ENCODE measurements around the gene PALM3. TPM values are rescaled to one million over a fixed set of nuclear protein-coding genes. Genes with fewer than 3 reads are reported as not detected.

Gene PALM3, protein sequence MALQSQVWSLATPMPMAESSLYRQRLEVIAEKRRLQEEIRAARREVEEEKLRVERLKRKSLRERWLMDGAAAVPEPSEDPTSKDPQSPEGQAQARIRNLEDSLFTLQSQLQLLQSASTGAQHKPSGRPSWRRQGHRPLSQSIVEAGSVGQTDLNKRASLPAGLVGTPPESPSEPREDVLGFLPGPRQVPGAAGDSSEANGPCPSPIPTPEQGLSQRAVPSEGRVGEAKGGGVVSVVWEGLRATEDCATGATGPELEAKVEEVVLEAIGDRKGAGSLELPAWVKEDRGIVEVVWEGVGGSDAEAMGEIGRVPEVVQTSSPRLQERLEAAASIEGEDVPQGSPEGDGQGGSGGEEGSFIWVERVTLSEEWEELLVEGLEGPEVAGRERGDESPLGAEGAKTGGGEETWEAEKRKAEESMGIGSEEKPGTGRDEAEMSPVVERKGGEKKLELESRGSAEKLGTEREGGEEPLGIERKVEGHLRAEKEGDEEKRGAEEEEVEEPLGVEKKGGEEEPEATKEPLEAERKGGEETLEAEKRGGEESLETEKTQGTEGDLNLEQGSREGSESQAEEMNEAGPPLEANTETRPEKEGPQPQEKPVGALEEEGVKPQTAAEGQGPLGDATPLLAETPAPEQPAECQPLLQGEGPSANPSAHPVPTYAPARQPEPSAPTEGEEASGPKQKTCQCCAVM
- total RNA-seq: 0.10 TPM

DNA sequence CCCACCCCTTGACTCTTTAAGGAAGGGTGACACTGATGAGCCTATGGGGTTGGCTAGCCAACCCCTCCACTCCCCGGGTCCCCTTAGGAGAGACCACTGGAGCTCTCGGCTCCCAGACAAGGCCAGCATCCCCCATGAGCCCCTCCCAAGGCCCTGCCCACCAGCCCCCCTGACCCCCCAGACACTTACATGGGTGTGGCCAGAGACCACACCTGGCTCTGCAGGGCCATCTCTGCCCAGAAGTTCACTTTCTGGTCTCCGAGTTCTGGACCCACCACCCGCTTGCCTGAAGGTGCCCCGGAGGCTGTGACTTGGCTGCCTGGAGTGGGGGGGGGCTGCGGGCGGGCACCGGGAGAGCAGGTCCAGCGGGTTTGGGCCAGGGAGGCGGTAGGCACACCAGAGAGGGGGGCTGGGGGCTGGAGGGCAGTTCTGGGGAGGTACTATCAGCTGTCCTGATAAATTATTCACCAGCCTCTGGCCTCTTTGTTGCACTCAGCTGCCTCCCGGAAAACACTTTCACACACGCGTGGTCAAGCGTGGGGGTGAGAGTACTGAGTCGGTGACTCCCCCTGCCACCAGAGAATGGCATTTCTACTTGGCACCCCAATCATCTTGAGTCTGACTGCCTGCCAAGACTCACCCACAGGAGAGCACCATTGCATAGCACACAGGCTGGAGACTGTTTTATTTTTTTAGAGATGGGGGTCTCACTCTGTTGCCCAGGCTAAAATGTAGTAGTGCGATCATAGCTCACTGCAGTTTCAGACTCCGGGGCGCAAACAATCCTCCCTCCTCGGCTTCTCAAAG, at the start of gene PALM3:
Gene PALM3, minus strand, starts transcription at position 326 of the 807 bp plus-strand sequence. Its CDS starts 96 bp downstream, at position 230.
- no peak for DNase-seq

GRCh38 chr19:14111486-14111885, 49.6 kb upstream of the PALM3 start:
- DNase-seq: no peak

DNA sequence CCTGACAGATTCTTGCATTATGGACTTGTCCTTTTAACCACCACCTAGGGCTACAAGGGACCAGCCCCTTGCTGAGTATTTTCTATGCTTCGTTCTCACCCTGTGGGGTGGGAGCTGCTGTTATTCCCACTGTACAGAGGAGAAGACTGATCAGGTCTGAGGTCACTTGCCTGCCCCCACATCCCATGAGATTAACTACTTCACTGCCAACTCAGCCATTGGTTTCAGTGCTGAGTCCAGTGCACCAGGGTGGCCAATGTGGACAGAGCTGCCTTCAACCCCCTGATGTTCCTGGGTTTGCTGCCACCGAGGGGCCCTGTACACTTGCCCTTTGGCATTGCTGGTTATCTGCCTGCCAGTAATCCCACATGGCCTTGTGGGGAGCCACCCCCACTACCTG, 48.8 kb upstream of the PALM3 start:
- DNase-seq: no peak

DNA sequence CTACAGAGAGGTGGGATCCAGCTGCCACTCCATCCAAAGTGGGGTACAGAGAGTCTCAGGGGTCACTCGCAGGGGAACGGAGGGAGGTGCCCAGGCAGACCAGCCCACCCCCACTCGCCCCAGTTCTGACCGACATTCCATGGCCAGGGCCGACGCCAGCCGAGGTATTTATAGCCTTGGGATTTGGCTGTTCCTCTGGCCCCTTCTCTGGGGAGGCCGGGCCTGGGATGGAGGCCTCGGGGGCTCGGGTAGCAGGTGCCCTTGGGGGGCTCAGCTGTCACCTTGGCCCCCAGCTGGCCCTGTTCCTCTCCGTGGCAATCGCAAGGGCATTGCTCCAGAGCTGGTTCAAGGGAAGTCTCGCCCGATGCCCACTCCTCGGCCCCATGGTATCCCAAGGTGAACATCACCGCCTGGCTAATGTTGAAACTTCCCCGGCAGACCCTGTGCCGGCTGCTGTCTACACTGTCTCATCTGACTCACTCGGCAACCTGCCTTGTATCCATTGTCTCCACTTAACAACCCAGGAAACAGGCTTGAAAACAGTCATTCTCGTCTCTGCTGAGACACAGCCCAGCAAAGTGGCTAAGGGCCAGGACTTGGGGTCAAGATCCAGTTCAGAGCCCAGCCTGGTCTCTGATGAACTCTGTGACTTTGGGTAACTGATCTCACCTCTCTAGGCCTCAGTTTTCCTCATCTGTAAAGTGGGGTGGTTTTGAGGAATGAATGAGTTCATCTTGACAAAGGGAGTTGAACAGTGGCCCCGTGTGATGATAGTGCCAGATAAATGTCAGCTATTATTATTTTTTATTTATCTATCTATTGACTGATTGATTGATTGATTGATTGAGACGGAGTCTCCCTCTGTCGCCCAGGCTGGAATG, 45.9 kb upstream of the PALM3 start:
- no peak for DNase-seq

- no peak for DNase-seq
Observed at GRCh38 chr19:14106840-14107239, 45.0 kb upstream of the PALM3 start.

DNA sequence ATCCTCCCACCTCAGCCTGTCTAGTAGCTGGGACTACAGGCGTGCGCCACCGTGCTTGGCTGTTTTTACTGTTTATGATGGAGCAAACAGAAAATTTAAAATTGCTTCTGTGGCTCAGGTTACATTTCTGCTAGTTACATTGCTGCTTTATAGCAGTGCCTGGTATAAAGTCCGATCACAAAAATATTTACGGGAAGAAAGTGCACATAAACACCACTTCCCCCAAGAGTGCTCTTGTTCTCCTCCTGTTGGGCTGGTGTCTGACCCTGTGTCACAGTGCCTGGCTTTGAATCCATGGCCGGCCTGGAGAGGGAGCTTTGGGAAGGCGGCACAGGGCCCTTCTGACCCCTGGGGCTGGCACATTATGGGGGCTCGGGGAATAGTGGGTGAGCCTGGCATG, 43.8 kb upstream of the PALM3 start:
- DNase-seq: no peak

DNA sequence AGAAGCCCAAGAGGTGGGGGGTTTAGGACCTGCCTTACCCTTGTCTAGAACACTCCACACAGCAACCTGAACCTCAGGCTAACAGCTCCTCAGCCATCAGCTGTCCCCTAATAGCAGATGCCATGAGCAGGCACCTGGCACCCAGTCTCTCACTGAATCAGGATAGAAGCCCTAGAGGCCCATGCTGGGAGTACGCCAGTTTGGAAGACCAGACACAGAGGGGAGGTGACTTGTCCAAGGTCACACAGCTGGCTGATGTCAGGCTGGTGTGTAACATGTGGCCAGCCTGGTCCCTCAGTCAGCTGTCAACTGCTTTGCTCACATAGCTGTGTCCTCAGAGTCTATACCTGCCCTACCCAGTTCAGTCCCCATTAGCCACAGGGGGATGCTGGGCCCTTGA, 41.4 kb upstream of the PALM3 start:
- no peak for DNase-seq

- DNase-seq: no peak
Observed at GRCh38 chr19:14102756-14103155, 40.9 kb upstream of the PALM3 start.

GRCh38 chr19:14102102-14102696, 40.3 kb upstream of the PALM3 start:
- no peak for DNase-seq

DNA sequence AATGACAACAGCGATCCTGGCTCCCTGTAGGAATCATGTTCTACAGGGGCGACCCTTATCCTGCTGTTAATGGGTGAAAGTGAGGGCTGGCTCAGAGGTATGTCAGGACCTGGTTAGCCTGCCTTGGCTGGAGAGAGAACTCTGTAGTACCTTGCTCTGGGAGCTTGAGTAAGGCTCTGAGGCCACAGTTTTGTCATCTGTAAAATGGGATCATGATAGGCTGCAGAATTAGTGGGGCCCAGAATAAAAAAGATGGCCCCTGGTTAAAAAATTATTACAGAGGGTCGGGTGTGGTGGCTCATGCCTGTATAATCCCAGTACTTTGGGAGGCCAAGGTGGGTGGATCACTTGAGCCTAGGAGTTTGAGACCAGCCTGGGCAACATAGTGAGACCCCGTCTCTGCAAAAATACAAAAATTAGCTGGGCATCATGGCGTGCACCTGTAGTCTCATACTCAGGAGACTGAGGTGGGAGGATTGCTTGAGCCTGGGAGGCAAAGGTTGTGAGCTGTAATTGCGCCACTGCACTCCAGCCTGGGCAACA, 39.2 kb upstream of the PALM3 start:
- no peak for DNase-seq

- no peak for DNase-seq
Observed at GRCh38 chr19:14097532-14098151, 35.8 kb upstream of the PALM3 start.

- no peak for DNase-seq
Observed at GRCh38 chr19:14096272-14096992, 34.6 kb upstream of the PALM3 start.

DNA sequence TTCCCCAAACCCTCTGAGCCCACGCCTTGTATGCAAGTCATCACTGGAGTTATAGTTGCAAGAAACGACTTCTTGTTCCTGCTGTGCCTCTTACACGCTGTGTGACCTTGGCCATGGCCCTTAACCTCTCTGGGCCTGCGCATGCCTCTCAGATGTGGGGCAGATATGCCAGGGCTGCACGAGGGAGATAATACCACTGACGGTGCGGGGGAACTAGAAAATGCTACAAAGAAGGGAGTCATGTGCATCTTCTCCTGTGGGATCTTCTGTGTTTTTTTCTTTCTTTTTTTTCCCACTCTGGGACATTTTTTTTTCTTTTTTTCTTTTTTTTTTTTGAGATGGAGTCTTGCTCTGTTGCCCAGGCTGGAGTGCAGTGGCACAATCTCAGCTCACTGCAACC, 33.0 kb upstream of the PALM3 start:
- DNase-seq: no peak

GRCh38 chr19:14093117-14093823, 31.4 kb upstream of the PALM3 start:
- no peak for DNase-seq

- no peak for DNase-seq
Observed at GRCh38 chr19:14091813-14092462, 30.1 kb upstream of the PALM3 start.

- peak; percentile 76 for DNase-seq
Observed at GRCh38 chr19:14091081-14091812, 29.4 kb upstream of the PALM3 start.

DNA sequence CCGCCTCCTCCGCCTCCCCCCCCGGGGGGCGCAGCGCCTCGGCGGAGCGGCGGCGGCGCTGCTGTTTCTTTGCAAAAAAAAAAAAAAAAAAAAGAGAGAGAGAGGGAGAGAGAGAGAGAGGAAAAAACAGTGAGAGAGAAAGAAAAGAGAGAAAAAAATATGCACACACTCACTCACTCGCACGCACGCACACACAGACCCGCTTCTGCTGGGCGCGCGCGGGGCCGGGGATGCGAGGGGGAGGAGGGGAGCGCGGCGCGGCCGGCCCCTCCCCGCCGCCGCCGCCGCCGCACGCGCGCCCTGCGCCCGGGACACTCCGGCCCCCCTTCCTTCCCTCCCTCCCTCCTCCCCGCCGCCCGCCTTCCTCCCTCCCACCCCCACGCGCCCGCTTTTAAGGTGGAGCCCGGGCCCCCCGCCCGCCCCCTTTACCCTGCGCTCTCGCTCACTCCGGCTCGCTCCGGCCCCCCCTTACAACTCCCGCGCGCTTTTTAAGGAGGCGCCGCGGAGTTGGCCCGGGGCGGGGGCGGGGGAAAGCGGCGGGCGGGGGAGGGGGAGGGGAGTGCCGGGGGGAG, 28.7 kb upstream of the PALM3 start, which contains the start of gene SAMD1:
Gene SAMD1, minus strand, starts transcription at position 243 of the 572 bp plus-strand sequence.
- DNase-seq: peak; percentile 90

All from skin of body (tissue), 2 donors.